Measurements from ENCODE around the gene LPCAT1.

LPCAT1 gene

GRCh38 chr5:1470762-1471211 is 53.0 kb downstream of the LPCAT1 start:
- Histone ChIP-seq H3K27me3 (ENCODE audit: insufficient read depth, low read length, poor library complexity) (no peaks in the 10 kb centered on the region), H3K9ac (ENCODE audit: low read length) (no peak overlapping the region), H2BK5ac (ENCODE audit: low read length) (no peak overlapping the region), H4K5ac (ENCODE audit: low read length) (no peak overlapping the region), H3K23ac (ENCODE audit: low read length) (no peak overlapping the region), H4K8ac (ENCODE audit: low read depth, low read length) (no peak overlapping the region), H3K4me3 (ENCODE audit: low read length) (no peak overlapping the region), H2BK120ac (ENCODE audit: low read depth, low read length) (no peak overlapping the region), H3K79me1 (ENCODE audit: low read length) (no peaks in the 10 kb centered on the region), H3K4me1 (ENCODE audit: control insufficient read depth, low read depth, low read length) (no peaks in the 10 kb centered on the region), H3K18ac (ENCODE audit: low read length) (no peak overlapping the region), H3K56ac (ENCODE audit: low read length) (no peak overlapping the region), H3K36me3 (ENCODE audit: control insufficient read depth, insufficient read depth, low read length) (peaks cover 9% of the 10 kb centered on the region), H2AK5ac (ENCODE audit: low read length) (no peak overlapping the region), H2BK15ac (replicated peaks; ENCODE audit: low read depth) (no peak overlapping the region), H3K4me2 (ENCODE audit: low read length) (no peak overlapping the region), H3K79me2 (ENCODE audit: control insufficient read depth, insufficient read depth, low read length) (no peaks in the 10 kb centered on the region), H3K4ac (ENCODE audit: low read depth, low read length) (no peak overlapping the region), H3K27ac (ENCODE audit: low read depth, low read length) (no peak overlapping the region)
- no CpG with 5 or more reads among the region's 18 CpGs for WGBS (ENCODE audit: extremely low coverage, insufficient coverage, low lambda C conversion rate)
- no peak for DNase-seq

GRCh38 chr5:1468629-1469527 is 54.9 kb downstream of the LPCAT1 start:
- WGBS (ENCODE audit: extremely low coverage, insufficient coverage, low lambda C conversion rate) = no CpG with 5 or more reads among the region's 28 CpGs
- H3K36me3 ChIP-seq (ENCODE audit: control insufficient read depth, insufficient read depth, low read length) = peaks cover 12% of the 10 kb centered on the region
- peak; percentile 34 for DNase-seq

GRCh38 chr5:1468247-1468612 is 55.5 kb downstream of the LPCAT1 start:
- Histone ChIP-seq H3K18ac (ENCODE audit: low read length) (no peak overlapping the region), H3K56ac (ENCODE audit: low read length) (no peak overlapping the region), H3K4me3 (ENCODE audit: low read length) (no peak overlapping the region), H3K79me1 (ENCODE audit: low read length) (no peaks in the 10 kb centered on the region), H3K27me3 (ENCODE audit: insufficient read depth, low read length, poor library complexity) (no peaks in the 10 kb centered on the region), H2BK120ac (ENCODE audit: low read depth, low read length) (no peak overlapping the region), H4K8ac (ENCODE audit: low read depth, low read length) (no peak overlapping the region), H2BK5ac (ENCODE audit: low read length) (no peak overlapping the region), H2AK5ac (ENCODE audit: low read length) (no peak overlapping the region), H3K9ac (ENCODE audit: low read length) (no peak overlapping the region), H2BK15ac (replicated peaks; ENCODE audit: low read depth) (no peak overlapping the region), H3K79me2 (ENCODE audit: control insufficient read depth, insufficient read depth, low read length) (no peaks in the 10 kb centered on the region), H3K4ac (ENCODE audit: low read depth, low read length) (no peak overlapping the region), H3K4me2 (ENCODE audit: low read length) (no peak overlapping the region), H3K27ac (ENCODE audit: low read depth, low read length) (no peak overlapping the region), H4K5ac (ENCODE audit: low read length) (no peak overlapping the region), H3K23ac (ENCODE audit: low read length) (no peak overlapping the region), H3K4me1 (ENCODE audit: control insufficient read depth, low read depth, low read length) (no peaks in the 10 kb centered on the region), H3K36me3 (ENCODE audit: control insufficient read depth, insufficient read depth, low read length) (peaks cover 14% of the 10 kb centered on the region)
- peak; percentile 61 for DNase-seq
- no CpG with 5 or more reads among the region's 15 CpGs for WGBS (ENCODE audit: extremely low coverage, insufficient coverage, low lambda C conversion rate)

More at GRCh38 chr5:1468629-1469527, 54.9 kb downstream of the LPCAT1 start:
- H2AK5ac ChIP-seq (ENCODE audit: low read length) = no peak overlapping the region
- no peak overlapping the region for H3K18ac ChIP-seq (ENCODE audit: low read length)
- no peaks in the 10 kb centered on the region for H3K4me1 ChIP-seq (ENCODE audit: control insufficient read depth, low read depth, low read length)
- no peak overlapping the region for H3K23ac ChIP-seq (ENCODE audit: low read length)
- H2BK15ac ChIP-seq (replicated peaks; ENCODE audit: low read depth) = no peak overlapping the region
- no peak overlapping the region for H3K4me2 ChIP-seq (ENCODE audit: low read length)
- H4K8ac ChIP-seq (ENCODE audit: low read depth, low read length) = no peak overlapping the region
- no peak overlapping the region for H3K4me3 ChIP-seq (ENCODE audit: low read length)
- H3K56ac ChIP-seq (ENCODE audit: low read length) = no peak overlapping the region
- no peak overlapping the region for H4K5ac ChIP-seq (ENCODE audit: low read length)
- no peak overlapping the region for H3K27ac ChIP-seq (ENCODE audit: low read depth, low read length)
- no peak overlapping the region for H3K9ac ChIP-seq (ENCODE audit: low read length)
- no peak overlapping the region for H2BK5ac ChIP-seq (ENCODE audit: low read length)
- no peaks in the 10 kb centered on the region for H3K79me2 ChIP-seq (ENCODE audit: control insufficient read depth, insufficient read depth, low read length)
- H3K4ac ChIP-seq (ENCODE audit: low read depth, low read length) = no peak overlapping the region
- no peaks in the 10 kb centered on the region for H3K27me3 ChIP-seq (ENCODE audit: insufficient read depth, low read length, poor library complexity)
- no peaks in the 10 kb centered on the region for H3K79me1 ChIP-seq (ENCODE audit: low read length)
- no peak overlapping the region for H2BK120ac ChIP-seq (ENCODE audit: low read depth, low read length)

GRCh38 chr5:1467341-1468246 is 56.2 kb downstream of the LPCAT1 start:
- Histone ChIP-seq H3K4me2 (ENCODE audit: low read length) (no peak overlapping the region), H3K9ac (ENCODE audit: low read length) (no peak overlapping the region), H3K4ac (ENCODE audit: low read depth, low read length) (no peak overlapping the region), H3K79me1 (ENCODE audit: low read length) (no peaks in the 10 kb centered on the region), H3K56ac (ENCODE audit: low read length) (no peak overlapping the region), H4K5ac (ENCODE audit: low read length) (no peak overlapping the region), H3K27ac (ENCODE audit: low read depth, low read length) (no peak overlapping the region), H2AK5ac (ENCODE audit: low read length) (no peak overlapping the region), H3K23ac (ENCODE audit: low read length) (no peak overlapping the region), H2BK120ac (ENCODE audit: low read depth, low read length) (no peak overlapping the region), H3K4me1 (ENCODE audit: control insufficient read depth, low read depth, low read length) (no peaks in the 10 kb centered on the region), H2BK5ac (ENCODE audit: low read length) (no peak overlapping the region), H2BK15ac (replicated peaks; ENCODE audit: low read depth) (no peak overlapping the region), H3K36me3 (ENCODE audit: control insufficient read depth, insufficient read depth, low read length) (peaks cover 14% of the 10 kb centered on the region), H3K79me2 (ENCODE audit: control insufficient read depth, insufficient read depth, low read length) (no peaks in the 10 kb centered on the region), H3K27me3 (ENCODE audit: insufficient read depth, low read length, poor library complexity) (no peaks in the 10 kb centered on the region), H4K8ac (ENCODE audit: low read depth, low read length) (no peak overlapping the region), H3K4me3 (ENCODE audit: low read length) (no peak overlapping the region), H3K18ac (ENCODE audit: low read length) (no peak overlapping the region)
- no CpG with 5 or more reads among the region's 51 CpGs for WGBS (ENCODE audit: extremely low coverage, insufficient coverage, low lambda C conversion rate)
- no peak for DNase-seq

- no peak overlapping the region for H3K9ac ChIP-seq (ENCODE audit: low read length)
- no peak overlapping the region for H3K56ac ChIP-seq (ENCODE audit: low read length)
- no peak overlapping the region for H2AK5ac ChIP-seq (ENCODE audit: low read length)
- no peak overlapping the region for H3K23ac ChIP-seq (ENCODE audit: low read length)
- no peak overlapping the region for H2BK120ac ChIP-seq (ENCODE audit: low read depth, low read length)
- no peak overlapping the region for H2BK15ac ChIP-seq (replicated peaks; ENCODE audit: low read depth)
- H3K27ac ChIP-seq (ENCODE audit: low read depth, low read length) = no peak overlapping the region
- H3K18ac ChIP-seq (ENCODE audit: low read length) = no peak overlapping the region
- H3K4me3 ChIP-seq (ENCODE audit: low read length) = no peak overlapping the region
- no peaks in the 10 kb centered on the region for H3K79me1 ChIP-seq (ENCODE audit: low read length)
- no peaks in the 10 kb centered on the region for H3K4me1 ChIP-seq (ENCODE audit: control insufficient read depth, low read depth, low read length)
- H3K27me3 ChIP-seq (ENCODE audit: insufficient read depth, low read length, poor library complexity) = no peaks in the 10 kb centered on the region
- no peak overlapping the region for H2BK5ac ChIP-seq (ENCODE audit: low read length)
- no peaks in the 10 kb centered on the region for H3K79me2 ChIP-seq (ENCODE audit: control insufficient read depth, insufficient read depth, low read length)
- no peak overlapping the region for H4K5ac ChIP-seq (ENCODE audit: low read length)
- no peak overlapping the region for H4K8ac ChIP-seq (ENCODE audit: low read depth, low read length)
- WGBS (ENCODE audit: extremely low coverage, insufficient coverage, low lambda C conversion rate) = no CpG with 5 or more reads among the region's 37 CpGs
- peaks cover 15% of the 10 kb centered on the region for H3K36me3 ChIP-seq (ENCODE audit: control insufficient read depth, insufficient read depth, low read length)
- H3K4ac ChIP-seq (ENCODE audit: low read depth, low read length) = no peak overlapping the region
- no peak for DNase-seq
- no peak overlapping the region for H3K4me2 ChIP-seq (ENCODE audit: low read length)
Measured at GRCh38 chr5:1466631-1467265, 57.0 kb downstream of the LPCAT1 start.

Measured in mesendoderm (in vitro differentiated cells).